GM12874 (cell line): ENCODE data around the gene HK3.

Source experiments
- TF ChIP-seq, protein P1 (sequence below): IDR thresholded peaks from 2 replicates; pipeline ENCODE4 v1.5.1; 2011; ENCODE audit warnings: low read depth, mild to moderate bottlenecking, control low read depth, low read length, moderate library complexity; ENCODE audit not compliant: insufficient read depth

HK3 gene

DNA sequence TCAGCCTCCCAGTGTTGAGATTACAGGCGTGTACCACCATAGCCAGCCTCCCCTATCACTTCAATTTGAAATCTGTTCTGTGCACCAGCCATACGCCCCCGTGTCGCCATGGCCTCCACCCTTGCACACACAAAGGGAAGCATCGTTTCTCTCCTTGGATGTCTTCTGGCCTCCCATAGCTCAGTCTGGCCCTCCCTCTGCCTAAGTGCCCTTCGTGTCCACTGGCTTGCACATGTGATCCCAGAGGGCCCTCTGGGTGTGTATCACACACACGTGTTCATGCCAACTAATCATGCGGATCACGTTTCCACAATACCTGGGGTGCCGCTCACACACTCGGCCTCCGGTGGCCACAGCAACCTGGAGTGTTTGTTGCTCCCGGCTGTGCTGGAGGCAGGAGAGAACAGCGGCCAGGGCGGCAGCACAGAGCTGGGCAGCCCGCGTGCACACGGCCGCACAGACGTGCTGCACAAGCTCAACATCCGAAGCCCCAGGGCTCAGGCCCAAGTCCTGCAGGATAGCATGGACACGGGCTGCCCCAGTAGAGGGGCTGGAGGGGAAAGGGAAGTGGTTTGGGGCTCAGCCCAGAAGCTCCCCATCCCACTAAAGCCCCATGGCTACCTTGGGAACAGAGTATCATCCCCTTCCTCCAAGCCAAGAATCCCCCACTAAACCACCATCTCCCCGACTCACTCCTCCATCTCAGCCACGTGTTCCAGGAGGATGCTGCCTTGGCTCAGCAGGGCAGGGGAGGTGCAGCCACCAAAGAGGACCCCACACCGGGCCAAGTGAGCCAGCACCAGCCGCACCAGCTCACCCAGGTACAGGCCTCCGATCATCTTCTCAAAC, 10.9 kb downstream of the HK3 start:
- TF ChIP-seq, protein P1, sequence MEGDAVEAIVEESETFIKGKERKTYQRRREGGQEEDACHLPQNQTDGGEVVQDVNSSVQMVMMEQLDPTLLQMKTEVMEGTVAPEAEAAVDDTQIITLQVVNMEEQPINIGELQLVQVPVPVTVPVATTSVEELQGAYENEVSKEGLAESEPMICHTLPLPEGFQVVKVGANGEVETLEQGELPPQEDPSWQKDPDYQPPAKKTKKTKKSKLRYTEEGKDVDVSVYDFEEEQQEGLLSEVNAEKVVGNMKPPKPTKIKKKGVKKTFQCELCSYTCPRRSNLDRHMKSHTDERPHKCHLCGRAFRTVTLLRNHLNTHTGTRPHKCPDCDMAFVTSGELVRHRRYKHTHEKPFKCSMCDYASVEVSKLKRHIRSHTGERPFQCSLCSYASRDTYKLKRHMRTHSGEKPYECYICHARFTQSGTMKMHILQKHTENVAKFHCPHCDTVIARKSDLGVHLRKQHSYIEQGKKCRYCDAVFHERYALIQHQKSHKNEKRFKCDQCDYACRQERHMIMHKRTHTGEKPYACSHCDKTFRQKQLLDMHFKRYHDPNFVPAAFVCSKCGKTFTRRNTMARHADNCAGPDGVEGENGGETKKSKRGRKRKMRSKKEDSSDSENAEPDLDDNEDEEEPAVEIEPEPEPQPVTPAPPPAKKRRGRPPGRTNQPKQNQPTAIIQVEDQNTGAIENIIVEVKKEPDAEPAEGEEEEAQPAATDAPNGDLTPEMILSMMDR: no peak

DNA sequence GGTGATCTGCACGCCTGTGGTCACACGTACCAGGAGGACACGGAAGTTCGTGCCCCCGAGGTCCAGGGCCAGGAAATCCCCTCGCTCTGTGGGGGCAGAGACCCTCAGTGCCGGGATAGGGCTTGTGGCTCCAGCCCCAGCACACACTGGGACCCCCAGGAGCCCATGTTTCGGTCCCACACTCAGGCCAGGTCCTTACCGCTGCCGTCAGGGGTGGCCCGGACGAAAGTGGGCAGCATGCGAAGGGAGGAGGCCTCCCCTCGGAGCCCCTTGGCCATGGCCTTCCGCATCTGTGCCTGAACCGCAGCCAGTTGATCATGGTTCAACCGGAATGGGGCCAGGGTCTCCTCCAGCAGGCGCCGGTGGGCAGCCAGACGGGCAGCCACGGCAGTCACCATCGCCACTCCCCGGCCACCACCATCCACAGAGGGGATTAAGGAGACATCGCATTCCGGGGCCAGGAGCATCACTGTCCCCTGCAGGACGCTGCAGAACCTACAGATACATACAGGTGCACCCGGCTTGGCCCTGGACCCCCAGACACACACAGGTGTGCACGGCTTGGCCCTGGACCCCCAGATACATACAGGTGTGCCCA, 11.8 kb downstream of the HK3 start:
- TF ChIP-seq, protein P1: no peak

DNA sequence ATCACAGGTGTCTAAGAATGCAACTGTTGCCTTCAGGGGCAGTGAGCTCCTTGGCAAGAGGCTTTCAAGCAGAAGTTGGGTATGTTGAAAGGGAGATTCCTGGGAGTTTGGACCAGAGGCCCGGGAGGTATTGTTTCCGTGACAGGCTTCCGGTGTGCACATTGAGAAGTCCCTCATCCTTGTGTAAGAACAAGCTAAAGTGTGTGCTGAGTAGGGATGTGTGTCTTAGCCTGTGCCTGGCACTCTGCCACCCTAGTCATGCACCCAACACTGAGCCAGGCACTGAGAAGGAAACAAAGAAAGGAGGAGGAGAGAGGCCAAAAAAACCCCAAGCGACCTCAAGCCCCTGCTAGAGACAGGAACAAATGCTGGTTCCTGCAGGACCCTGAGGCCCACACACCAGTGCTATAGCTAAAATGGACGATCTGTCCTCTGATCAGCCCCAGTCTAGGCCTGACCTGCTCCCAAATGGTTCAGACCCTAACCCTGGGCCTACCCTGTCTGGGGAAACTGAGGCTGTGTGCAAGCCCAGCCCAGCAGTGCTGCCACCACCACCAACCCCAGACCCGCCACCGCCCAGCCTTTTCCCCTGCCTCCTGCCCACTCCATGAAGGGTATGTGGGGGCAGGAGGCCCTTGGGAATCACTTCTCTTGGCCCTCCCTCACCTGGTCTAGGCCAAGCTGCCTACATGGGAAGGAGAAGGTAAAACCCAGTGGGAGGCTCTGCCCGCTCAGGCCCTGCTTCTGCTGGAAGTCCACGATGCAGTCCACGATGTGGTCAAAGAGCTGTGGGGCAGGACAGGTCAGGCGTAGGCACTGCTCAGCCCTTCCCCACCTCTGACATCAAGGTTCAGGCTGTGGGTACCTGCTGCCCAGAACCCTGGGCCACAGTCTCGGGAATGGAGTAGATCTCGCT, 12.6 kb downstream of the HK3 start:
- TF ChIP-seq, protein P1: no peak

DNA sequence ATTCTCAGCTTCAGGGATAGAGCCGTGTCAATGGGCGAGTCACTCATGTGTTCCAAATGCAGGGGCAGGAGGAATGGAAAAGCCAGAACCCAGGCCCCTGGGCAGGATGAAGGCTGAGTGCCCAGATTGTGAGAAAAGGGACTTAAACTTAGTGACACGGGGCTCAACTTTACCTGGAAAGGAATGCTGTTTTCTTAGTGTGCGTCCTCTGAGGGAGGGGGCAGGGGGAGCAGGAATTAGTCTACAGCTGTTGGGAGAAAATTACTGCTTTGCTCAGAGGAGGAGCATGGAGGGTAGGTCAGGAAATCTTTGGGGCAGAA, 14.6 kb downstream of the HK3 start:
- TF ChIP-seq, protein P1: no peak

DNA sequence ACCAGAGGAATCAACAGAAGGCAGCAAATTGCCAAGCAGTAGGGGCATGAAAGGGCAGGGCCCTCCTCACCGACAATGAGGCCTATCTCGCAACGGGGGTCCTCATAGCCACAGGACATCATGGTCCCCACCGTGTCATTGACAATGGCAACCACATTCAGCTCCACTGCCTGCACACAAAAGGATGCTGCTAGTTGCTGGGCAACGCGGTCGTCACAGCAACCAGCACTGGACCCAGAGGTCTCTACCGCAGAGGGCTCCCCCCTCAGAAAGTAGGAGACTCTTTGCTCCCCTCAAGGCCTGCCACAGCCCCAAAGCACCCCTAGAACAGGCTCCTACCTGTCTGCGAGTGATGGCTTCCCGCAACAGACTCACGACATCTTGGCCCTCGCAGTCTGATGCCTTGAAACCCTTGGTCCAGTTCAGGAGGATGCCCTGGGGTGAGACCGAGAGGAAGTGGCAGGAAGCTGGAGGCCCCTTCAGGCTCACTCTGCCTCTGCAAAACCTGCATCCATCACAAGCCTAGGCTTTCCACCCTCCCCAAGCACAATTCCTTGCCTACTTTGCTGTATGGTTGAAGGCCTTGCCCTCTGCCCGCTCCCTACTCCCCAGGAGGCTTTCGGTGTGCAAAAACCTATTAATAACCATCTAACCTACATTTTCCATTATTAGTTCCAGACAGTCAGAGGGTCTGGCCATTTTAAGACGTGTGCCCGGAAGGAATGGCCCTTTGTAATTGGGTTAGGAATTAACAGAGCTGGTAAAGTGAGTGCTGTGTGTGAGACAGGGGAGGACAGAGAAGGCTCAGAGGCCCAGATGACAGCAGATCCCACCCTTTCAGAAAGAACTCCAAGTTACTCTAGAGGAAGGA, 15.2 kb downstream of the HK3 start:
- TF ChIP-seq, protein P1: no peak

DNA sequence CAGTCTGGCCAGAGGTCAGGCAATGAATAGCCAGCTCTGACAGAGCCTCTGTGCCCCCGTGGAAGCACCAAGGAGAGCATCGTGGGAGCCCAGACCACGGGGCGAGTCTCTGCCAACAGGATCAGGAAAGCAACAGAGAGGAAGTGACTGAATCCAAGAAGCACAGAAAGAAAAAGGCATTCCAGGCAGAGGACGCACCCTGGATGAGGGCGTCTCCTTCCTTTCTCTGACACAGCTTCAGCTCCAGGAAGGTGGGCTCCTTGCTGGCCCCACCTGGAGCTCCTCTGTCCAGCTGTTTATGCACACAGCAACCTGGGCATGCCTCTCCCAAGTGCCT, 16.6 kb downstream of the HK3 start:
- TF ChIP-seq, protein P1: no peak
